Measurements from ENCODE around the gene DCDC1.

Gene DCDC1

DNA sequence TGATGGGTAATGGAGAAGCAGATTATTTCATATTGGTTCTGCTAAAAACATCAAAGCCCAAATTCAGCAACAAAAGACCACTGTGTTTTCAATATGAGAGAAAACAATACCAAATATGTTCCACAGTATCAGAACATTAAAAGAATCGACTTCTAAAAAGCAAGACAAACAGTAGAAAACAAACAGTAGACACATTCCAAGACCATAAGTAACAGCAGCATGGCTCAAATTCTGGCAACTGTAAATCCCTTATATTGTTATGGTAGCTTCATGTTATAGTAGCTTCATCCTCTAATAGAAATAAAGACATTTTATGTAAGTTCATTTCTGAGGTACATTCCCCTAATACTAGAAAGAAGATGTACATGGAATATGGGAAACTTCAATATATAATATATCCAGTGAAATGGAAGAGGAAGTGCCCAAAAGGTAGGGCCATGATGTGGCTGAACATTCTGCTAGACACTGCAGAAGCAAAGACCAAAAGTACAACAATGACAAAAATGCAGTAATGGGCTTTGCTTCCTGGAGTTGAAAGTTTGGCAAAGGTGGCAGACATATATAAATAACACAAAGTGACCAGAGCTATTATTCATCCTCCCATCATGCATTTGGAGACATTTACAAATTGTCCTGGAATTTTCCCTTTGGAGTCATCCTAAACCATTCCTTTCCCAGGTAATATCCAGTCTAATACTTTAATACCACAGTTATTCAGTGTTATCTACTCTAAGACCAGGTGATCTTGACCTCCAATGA, 299.9 kb downstream of the DCDC1 start:
- Histone ChIP-seq H3K9me3 (ENCODE audit: control insufficient read depth, low read length) (no peaks in the 10 kb centered on the region), H3K27me3 (ENCODE audit: control insufficient read depth, insufficient read depth, low read length) (no peaks in the 10 kb centered on the region), H3K4me3 (ENCODE audit: low read length) (no peak overlapping the region), H3K36me3 (ENCODE audit: control insufficient read depth, insufficient read depth, low read length) (no peaks in the 10 kb centered on the region), H3K9ac (ENCODE audit: low read length) (no peak overlapping the region), H3K4me1 (ENCODE audit: control insufficient read depth, insufficient read depth, low read length) (no peaks in the 10 kb centered on the region)

GRCh38 chr11:31060880-31061279, 308.7 kb downstream of the DCDC1 start:
- Histone ChIP-seq H3K27me3 (ENCODE audit: control insufficient read depth, insufficient read depth, low read length) (no peaks in the 10 kb centered on the region), H3K9ac (ENCODE audit: low read length) (no peak overlapping the region), H3K4me1 (ENCODE audit: control insufficient read depth, insufficient read depth, low read length) (no peaks in the 10 kb centered on the region), H3K36me3 (ENCODE audit: control insufficient read depth, insufficient read depth, low read length) (no peaks in the 10 kb centered on the region), H3K9me3 (ENCODE audit: control insufficient read depth, low read length) (no peaks in the 10 kb centered on the region), H3K4me3 (ENCODE audit: low read length) (no peak overlapping the region)

- Histone ChIP-seq H3K9me3 (ENCODE audit: control insufficient read depth, low read length) (no peaks in the 10 kb centered on the region), H3K4me1 (ENCODE audit: control insufficient read depth, insufficient read depth, low read length) (no peaks in the 10 kb centered on the region), H3K27me3 (ENCODE audit: control insufficient read depth, insufficient read depth, low read length) (no peaks in the 10 kb centered on the region), H3K36me3 (ENCODE audit: control insufficient read depth, insufficient read depth, low read length) (no peaks in the 10 kb centered on the region), H3K4me3 (ENCODE audit: low read length) (no peak overlapping the region), H3K9ac (ENCODE audit: low read length) (no peak overlapping the region)
These were observed 310.0 kb downstream of the DCDC1 start for GRCh38 chr11:31059529-31059928.

DNA sequence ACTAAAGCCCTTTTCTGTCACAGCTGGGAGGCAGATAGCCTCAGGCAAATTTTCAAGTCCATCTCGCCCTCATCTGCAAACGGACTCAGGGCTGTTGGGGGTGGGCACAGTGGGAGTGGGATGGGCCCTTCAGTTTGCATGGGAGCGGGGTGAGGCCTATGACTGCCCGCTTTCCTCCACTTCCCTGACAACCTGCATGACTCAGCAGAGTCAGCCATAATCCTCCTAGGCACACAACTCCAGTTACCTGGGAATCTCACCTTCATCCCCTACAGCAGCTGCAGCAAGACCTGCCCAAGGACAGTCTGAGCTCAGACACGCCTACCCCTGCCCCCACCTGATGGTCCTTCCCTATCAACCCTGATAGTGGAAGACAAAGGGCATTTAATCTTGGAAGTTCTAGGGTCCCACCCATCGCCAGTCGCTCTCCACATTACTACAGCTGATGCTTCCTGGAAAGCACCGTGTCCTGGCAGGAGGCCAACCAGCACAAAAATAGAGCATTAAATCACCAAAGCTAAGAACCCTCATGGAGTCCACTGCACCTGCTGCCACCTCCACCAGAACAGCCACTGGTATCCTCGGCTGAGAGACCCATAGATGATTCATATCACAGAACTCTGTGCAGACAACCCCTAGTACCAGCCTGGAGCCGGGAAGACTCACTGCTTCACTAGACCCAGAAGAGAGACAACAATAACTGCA, 319.3 kb downstream of the DCDC1 start:
- Histone ChIP-seq H3K36me3 (ENCODE audit: control insufficient read depth, insufficient read depth, low read length) (no peaks in the 10 kb centered on the region), H3K9ac (ENCODE audit: low read length) (no peak overlapping the region), H3K4me1 (ENCODE audit: control insufficient read depth, insufficient read depth, low read length) (peaks cover 7% of the 10 kb centered on the region), H3K4me3 (ENCODE audit: low read length) (no peak overlapping the region), H3K27me3 (ENCODE audit: control insufficient read depth, insufficient read depth, low read length) (no peaks in the 10 kb centered on the region), H3K9me3 (ENCODE audit: control insufficient read depth, low read length) (no peaks in the 10 kb centered on the region)

GRCh38 chr11:31045335-31045734, 324.2 kb downstream of the DCDC1 start:
- Histone ChIP-seq H3K9ac (ENCODE audit: low read length) (no peak overlapping the region), H3K27me3 (ENCODE audit: control insufficient read depth, insufficient read depth, low read length) (no peaks in the 10 kb centered on the region), H3K4me1 (ENCODE audit: control insufficient read depth, insufficient read depth, low read length) (peaks cover 7% of the 10 kb centered on the region), H3K9me3 (ENCODE audit: control insufficient read depth, low read length) (no peaks in the 10 kb centered on the region), H3K4me3 (ENCODE audit: low read length) (no peak overlapping the region), H3K36me3 (ENCODE audit: control insufficient read depth, insufficient read depth, low read length) (no peaks in the 10 kb centered on the region)

DNA sequence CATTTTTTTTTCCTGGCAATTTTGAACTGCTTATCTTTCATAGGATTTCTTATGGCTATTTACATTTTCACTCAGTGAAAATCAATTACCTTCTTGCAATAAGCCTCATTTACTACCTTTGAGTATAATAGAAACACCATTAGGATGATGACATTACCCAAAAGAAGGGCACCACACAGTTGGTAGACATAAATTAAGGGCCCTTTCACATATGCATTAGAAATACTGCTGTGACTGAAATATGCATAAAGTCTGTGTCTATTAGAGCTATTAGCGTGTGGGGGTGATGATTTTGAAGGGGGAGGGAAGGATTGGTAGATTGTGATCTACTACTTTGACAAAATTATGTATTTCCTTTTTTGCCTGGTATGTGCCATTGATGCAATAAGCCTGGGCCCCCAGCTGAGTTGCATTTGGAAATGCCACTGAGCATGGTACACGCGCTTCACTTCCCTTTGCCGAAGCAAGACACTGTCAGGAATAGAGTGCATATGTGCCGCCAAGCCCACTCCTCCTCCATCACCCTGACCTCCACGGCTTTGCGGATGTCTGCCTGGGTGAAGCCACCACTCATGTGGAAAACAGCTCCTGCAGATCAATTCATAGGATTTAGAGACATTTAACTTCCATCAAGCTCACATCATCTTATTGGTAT, 339.3 kb downstream of the DCDC1 start:
- no peaks in the 10 kb centered on the region for H3K36me3 ChIP-seq (ENCODE audit: control insufficient read depth, insufficient read depth, low read length)
- H3K4me3 ChIP-seq (ENCODE audit: low read length): no peak overlapping the region
- H3K27me3 ChIP-seq (ENCODE audit: control insufficient read depth, insufficient read depth, low read length): no peaks in the 10 kb centered on the region
- no peaks in the 10 kb centered on the region for H3K4me1 ChIP-seq (ENCODE audit: control insufficient read depth, insufficient read depth, low read length)
- H3K9me3 ChIP-seq (ENCODE audit: control insufficient read depth, low read length): no peaks in the 10 kb centered on the region
- H3K9ac ChIP-seq (ENCODE audit: low read length): no peak overlapping the region

DNA sequence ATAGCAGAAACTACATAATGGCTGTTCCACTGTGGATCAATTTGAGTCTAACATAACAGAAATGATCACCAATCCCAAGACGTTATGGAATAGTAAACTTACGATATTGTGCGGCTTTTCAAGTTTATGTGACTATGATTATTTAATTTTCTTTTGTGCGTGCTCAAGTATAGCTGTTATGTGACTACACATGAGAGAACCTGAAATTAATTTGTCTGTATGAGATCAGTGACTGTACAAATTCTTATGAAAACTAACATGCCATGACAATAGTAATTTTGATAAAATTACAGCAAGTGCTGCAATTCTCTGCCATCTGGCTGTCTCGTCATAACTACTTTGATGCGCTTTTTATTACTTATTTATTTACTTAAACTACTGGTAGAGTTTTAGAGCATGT, 343.2 kb downstream of the DCDC1 start:
- Histone ChIP-seq H3K4me3 (ENCODE audit: low read length) (no peak overlapping the region), H3K36me3 (ENCODE audit: control insufficient read depth, insufficient read depth, low read length) (no peaks in the 10 kb centered on the region), H3K9ac (ENCODE audit: low read length) (no peak overlapping the region), H3K4me1 (ENCODE audit: control insufficient read depth, insufficient read depth, low read length) (no peaks in the 10 kb centered on the region), H3K9me3 (ENCODE audit: control insufficient read depth, low read length) (no peaks in the 10 kb centered on the region), H3K27me3 (ENCODE audit: control insufficient read depth, insufficient read depth, low read length) (no peaks in the 10 kb centered on the region)

- no peaks in the 10 kb centered on the region for H3K4me1 ChIP-seq (ENCODE audit: control insufficient read depth, insufficient read depth, low read length)
- H3K27me3 ChIP-seq (ENCODE audit: control insufficient read depth, insufficient read depth, low read length): no peaks in the 10 kb centered on the region
- H3K4me3 ChIP-seq (ENCODE audit: low read length): no peak overlapping the region
- H3K9ac ChIP-seq (ENCODE audit: low read length): no peak overlapping the region
- H3K9me3 ChIP-seq (ENCODE audit: control insufficient read depth, low read length): no peaks in the 10 kb centered on the region
- no peaks in the 10 kb centered on the region for H3K36me3 ChIP-seq (ENCODE audit: control insufficient read depth, insufficient read depth, low read length)
These were observed 347.5 kb downstream of the DCDC1 start for GRCh38 chr11:31022080-31022479.

DNA sequence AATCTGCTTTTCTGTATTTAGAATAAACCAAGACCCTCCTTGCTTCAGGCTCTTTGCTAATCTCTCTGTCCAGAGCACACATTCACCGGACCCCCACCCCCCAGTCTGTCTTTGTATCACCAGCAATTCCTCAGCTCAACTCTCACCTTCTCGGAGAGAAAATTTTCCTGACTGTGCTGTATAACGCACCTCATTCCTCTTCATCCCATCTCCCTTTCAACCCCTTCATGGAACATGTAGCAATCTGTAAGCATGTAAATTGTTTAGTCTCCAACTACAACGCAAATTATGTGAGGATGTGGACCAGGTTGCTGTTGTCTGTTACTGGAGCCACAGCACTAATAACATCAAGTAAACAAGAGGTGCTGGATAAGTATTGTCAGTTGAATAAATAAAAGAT, 349.8 kb downstream of the DCDC1 start:
- H3K9ac ChIP-seq (ENCODE audit: low read length): no peak overlapping the region
- no peak overlapping the region for H3K4me3 ChIP-seq (ENCODE audit: low read length)
- H3K36me3 ChIP-seq (ENCODE audit: control insufficient read depth, insufficient read depth, low read length): no peaks in the 10 kb centered on the region
- H3K9me3 ChIP-seq (ENCODE audit: control insufficient read depth, low read length): no peaks in the 10 kb centered on the region
- no peaks in the 10 kb centered on the region for H3K27me3 ChIP-seq (ENCODE audit: control insufficient read depth, insufficient read depth, low read length)
- H3K4me1 ChIP-seq (ENCODE audit: control insufficient read depth, insufficient read depth, low read length): no peaks in the 10 kb centered on the region

GRCh38 chr11:31005202-31005601, 364.3 kb downstream of the DCDC1 start:
- no peaks in the 10 kb centered on the region for H3K27me3 ChIP-seq (ENCODE audit: control insufficient read depth, insufficient read depth, low read length)
- H3K36me3 ChIP-seq (ENCODE audit: control insufficient read depth, insufficient read depth, low read length): no peaks in the 10 kb centered on the region
- H3K4me3 ChIP-seq (ENCODE audit: low read length): no peak overlapping the region
- no peaks in the 10 kb centered on the region for H3K9me3 ChIP-seq (ENCODE audit: control insufficient read depth, low read length)
- H3K9ac ChIP-seq (ENCODE audit: low read length): no peak overlapping the region
- no peaks in the 10 kb centered on the region for H3K4me1 ChIP-seq (ENCODE audit: control insufficient read depth, insufficient read depth, low read length)

DNA sequence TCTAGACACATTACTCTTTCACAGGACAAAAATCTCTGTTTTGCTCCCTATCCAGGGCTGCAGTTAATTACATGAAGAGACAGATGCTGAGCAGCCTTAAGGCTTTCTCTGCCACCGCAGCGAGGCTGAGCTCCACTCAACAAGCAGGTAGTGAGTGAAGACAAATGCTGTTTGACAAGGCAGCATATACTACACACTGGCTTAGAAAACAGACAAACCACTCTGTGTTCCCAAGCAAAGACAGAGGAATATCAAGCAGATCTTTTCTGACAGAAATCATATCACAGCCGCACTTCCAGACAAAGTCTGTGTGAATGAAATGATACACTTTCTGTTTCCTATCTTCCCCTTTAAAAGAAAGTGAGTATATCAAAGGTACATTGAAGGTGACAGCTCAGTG, 368.1 kb downstream of the DCDC1 start:
- no peaks in the 10 kb centered on the region for H3K9me3 ChIP-seq (ENCODE audit: control insufficient read depth, low read length)
- H3K4me3 ChIP-seq (ENCODE audit: low read length): no peak overlapping the region
- no peak overlapping the region for H3K9ac ChIP-seq (ENCODE audit: low read length)
- H3K4me1 ChIP-seq (ENCODE audit: control insufficient read depth, insufficient read depth, low read length): no peaks in the 10 kb centered on the region
- H3K27me3 ChIP-seq (ENCODE audit: control insufficient read depth, insufficient read depth, low read length): no peaks in the 10 kb centered on the region
- no peaks in the 10 kb centered on the region for H3K36me3 ChIP-seq (ENCODE audit: control insufficient read depth, insufficient read depth, low read length)

GRCh38 chr11:31000381-31000780, 369.2 kb downstream of the DCDC1 start:
- no peaks in the 10 kb centered on the region for H3K4me1 ChIP-seq (ENCODE audit: control insufficient read depth, insufficient read depth, low read length)
- no peaks in the 10 kb centered on the region for H3K9me3 ChIP-seq (ENCODE audit: control insufficient read depth, low read length)
- H3K4me3 ChIP-seq (ENCODE audit: low read length): no peak overlapping the region
- H3K36me3 ChIP-seq (ENCODE audit: control insufficient read depth, insufficient read depth, low read length): no peaks in the 10 kb centered on the region
- no peaks in the 10 kb centered on the region for H3K27me3 ChIP-seq (ENCODE audit: control insufficient read depth, insufficient read depth, low read length)
- no peak overlapping the region for H3K9ac ChIP-seq (ENCODE audit: low read length)

Measured in mucosa of stomach (tissue), 1 donor.